ENCODE results near the gene PALD1. TPM values are rescaled to one million over a fixed set of nuclear protein-coding genes. Genes with fewer than 3 reads are reported as not detected.

Gene PALD1
- total and polyA plus RNA-seq, 9 of the 15 experiments (the other 6 are each of a cell fraction or from before 2014, with no cell fraction given) = 0.03 to 0.29 (median 0.09) TPM; not detected in 2

- H4K20me1 ChIP-seq (replicated peaks; ENCODE audit: control insufficient read depth, insufficient read depth, low read length) = peaks cover 5% of the 10 kb centered on the region; the same call in 1 of the 2 replicates
- in situ Hi-C loops (cut with MboI) (loop anchor here (10.0 kb wide), 1 partner anchor 318 kb away; no protein-coding TSS in a partner anchor), intact Hi-C loops (cut with micrococcal nuclease) (loop anchor here (10.0 kb wide), 1 partner anchor 308 kb away; no protein-coding TSS in a partner anchor)
- H3K4me1 ChIP-seq (replicated peaks in 1 of 2; ENCODE audit: control insufficient read depth in 2 of 2, insufficient read depth in 2 of 2, low read length in 2 of 2) = peaks cover 6 to 21% of the 10 kb centered on the region in 2 experiments; a peak in 3 of 5 replicates
- no peaks in the 10 kb centered on the region for H3K9me3 ChIP-seq (replicated peaks; ENCODE audit: control insufficient read depth, insufficient read depth, low read depth, low read length)
- H3K79me2 ChIP-seq (ENCODE audit: control insufficient read depth, insufficient read depth, low read length) = no peaks in the 10 kb centered on the region
- no peaks in the 10 kb centered on the region for H3K36me3 ChIP-seq (ENCODE audit: control insufficient read depth, insufficient read depth, low read length)
- POLR2A ChIA-PET = interaction anchor here (0.7 to 1.1 kb wide), 3 partner anchors 10 to 120 kb away, joined by 3 read pairs; no protein-coding TSS in a partner anchor
- peaks cover 12 to 65% of the 10 kb centered on the region in 2 experiments; a peak in 4 of 5 replicates for H3K27me3 ChIP-seq (ENCODE audit: control insufficient read depth in 2 of 2, insufficient read depth in 2 of 2, low read length in 2 of 2)
- ATAC-seq (no peak), DNase-seq (ENCODE audit: extremely low read depth in 1 of 4, low spot score in 3 of 4) (no peak), FAIRE-seq (peak; percentile 64)
- no peak overlapping the region for H3K4me2 ChIP-seq (ENCODE audit: insufficient read depth, low read length)
- no peak overlapping the region for H3K4me3 ChIP-seq
- CTCF ChIA-PET (ENCODE audit: low intra/inter-chr PET ratio) = no interaction called here
- H3K9me1 ChIP-seq (ENCODE audit: control insufficient read depth, insufficient read depth, low read length) = no peaks in the 10 kb centered on the region
- no peak overlapping the region for H3K9ac ChIP-seq (ENCODE audit: insufficient read depth in 1 of 2, low read depth in 2 of 2, low read length in 2 of 2)
- 6% methylated on average over 5 of the region's 5 CpGs for WGBS (ENCODE audit: insufficient coverage, low coverage, missing lambda C conversion rate)
- no peak overlapping the region for H3K27ac ChIP-seq (ENCODE audit: extremely low read depth, low read depth, low read length)
- BruUV-seq (replicated peaks) = no TSS peak
- TF ChIP-seq E2F1 (CRISPR knock-in tag; IDR thresholded peaks at IDR 0.05) = no peak
- 0 out of 2 replicates have a peak, but pooled peaks have one; percentile 30 for TF ChIP-seq MCM3 (IDR thresholded peaks at IDR 0.05)
- TF ChIP-seq BRD9 (IDR thresholded peaks at IDR 0.05; ENCODE audit: low read depth, partially characterized antibody) = peak; percentile 99
- no peak for TF ChIP-seq RB1 (IDR thresholded peaks at IDR 0.05; ENCODE audit: low read depth)
- no peak for TF ChIP-seq USF1 (CRISPR knock-in tag; IDR thresholded peaks at IDR 0.05)
- TF ChIP-seq SMARCA5 (IDR thresholded peaks at IDR 0.05) = peak; percentile 76; the same call in 1 of the 2 replicates
- 0 out of 2 replicates have a peak, but pooled peaks have one; percentile 21 for TF ChIP-seq ZBTB26 (CRISPR knock-in tag; IDR thresholded peaks at IDR 0.05)
- H2AFZ ChIP-seq (ENCODE audit: low read depth, low read length) = no peak overlapping the region
Observed at GRCh38 chr10:70533189-70533558, 54.6 kb downstream of the PALD1 start.
